Measurements from ENCODE around the gene GRID1. TPM values are rescaled to one million over a fixed set of nuclear protein-coding genes. Genes with fewer than 3 reads are reported as not detected.

Gene GRID1
- polyA plus RNA-seq, 1 of the 3 experiments (the other 2 are of a cell fraction), result 0.13 TPM

DNA sequence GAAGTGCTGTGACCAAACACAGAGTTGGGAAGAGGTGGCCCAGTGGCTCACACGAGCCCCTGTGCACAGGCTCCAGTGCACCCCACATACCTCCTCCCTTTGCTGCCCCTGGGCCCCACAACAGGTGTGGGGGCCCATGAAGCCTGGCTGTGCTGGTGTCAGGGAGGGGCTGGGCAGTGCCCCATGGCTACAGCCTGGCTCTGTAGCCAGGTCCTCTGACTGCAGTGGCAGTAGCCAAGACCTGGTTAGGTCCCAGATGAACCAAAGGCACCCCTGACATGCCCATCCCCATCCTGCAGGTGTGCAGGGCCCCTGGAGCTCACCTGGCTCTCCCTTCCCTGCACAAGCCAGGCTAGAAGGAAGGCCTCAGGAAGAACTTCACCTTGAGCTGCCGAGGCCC, 176.3 kb downstream of the GRID1 start (continued):
- TF ChIP-seq, protein P1, sequence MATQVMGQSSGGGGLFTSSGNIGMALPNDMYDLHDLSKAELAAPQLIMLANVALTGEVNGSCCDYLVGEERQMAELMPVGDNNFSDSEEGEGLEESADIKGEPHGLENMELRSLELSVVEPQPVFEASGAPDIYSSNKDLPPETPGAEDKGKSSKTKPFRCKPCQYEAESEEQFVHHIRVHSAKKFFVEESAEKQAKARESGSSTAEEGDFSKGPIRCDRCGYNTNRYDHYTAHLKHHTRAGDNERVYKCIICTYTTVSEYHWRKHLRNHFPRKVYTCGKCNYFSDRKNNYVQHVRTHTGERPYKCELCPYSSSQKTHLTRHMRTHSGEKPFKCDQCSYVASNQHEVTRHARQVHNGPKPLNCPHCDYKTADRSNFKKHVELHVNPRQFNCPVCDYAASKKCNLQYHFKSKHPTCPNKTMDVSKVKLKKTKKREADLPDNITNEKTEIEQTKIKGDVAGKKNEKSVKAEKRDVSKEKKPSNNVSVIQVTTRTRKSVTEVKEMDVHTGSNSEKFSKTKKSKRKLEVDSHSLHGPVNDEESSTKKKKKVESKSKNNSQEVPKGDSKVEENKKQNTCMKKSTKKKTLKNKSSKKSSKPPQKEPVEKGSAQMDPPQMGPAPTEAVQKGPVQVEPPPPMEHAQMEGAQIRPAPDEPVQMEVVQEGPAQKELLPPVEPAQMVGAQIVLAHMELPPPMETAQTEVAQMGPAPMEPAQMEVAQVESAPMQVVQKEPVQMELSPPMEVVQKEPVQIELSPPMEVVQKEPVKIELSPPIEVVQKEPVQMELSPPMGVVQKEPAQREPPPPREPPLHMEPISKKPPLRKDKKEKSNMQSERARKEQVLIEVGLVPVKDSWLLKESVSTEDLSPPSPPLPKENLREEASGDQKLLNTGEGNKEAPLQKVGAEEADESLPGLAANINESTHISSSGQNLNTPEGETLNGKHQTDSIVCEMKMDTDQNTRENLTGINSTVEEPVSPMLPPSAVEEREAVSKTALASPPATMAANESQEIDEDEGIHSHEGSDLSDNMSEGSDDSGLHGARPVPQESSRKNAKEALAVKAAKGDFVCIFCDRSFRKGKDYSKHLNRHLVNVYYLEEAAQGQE (IDR thresholded peaks at IDR 0.05; ENCODE audit: low read depth, low read length), result no peak
- TF ChIP-seq, protein P2, sequence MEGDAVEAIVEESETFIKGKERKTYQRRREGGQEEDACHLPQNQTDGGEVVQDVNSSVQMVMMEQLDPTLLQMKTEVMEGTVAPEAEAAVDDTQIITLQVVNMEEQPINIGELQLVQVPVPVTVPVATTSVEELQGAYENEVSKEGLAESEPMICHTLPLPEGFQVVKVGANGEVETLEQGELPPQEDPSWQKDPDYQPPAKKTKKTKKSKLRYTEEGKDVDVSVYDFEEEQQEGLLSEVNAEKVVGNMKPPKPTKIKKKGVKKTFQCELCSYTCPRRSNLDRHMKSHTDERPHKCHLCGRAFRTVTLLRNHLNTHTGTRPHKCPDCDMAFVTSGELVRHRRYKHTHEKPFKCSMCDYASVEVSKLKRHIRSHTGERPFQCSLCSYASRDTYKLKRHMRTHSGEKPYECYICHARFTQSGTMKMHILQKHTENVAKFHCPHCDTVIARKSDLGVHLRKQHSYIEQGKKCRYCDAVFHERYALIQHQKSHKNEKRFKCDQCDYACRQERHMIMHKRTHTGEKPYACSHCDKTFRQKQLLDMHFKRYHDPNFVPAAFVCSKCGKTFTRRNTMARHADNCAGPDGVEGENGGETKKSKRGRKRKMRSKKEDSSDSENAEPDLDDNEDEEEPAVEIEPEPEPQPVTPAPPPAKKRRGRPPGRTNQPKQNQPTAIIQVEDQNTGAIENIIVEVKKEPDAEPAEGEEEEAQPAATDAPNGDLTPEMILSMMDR (IDR thresholded peaks at IDR 0.05), result no peak
- no peak for TF ChIP-seq EZH2phosphoT487 (IDR thresholded peaks at IDR 0.05; ENCODE audit: borderline replicate concordance, low read depth)

DNA sequence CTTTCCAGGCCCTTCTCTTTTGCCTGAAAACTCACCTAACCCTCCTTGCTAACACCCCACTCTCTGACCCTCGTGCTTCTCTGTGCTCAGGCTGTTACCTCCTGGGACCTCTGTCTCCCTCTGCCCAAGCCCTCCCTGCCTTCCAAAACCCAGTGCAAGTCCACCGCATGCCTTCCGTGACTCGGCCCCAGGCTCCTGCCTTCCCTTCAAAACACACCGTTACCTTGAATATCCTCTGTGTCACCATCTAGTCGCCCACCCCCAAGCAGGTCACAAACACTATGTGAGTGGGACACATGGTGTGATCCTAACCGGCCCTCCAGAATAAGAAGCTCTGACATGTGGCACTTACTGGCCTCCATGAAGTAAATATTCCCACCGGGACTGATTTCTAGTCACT, 176.7 kb downstream of the GRID1 start:
- POLR2A ChIA-PET, result no interaction called here
- Histone ChIP-seq H3K4me1 (ENCODE audit: control insufficient read depth in 1 of 2, insufficient read depth in 2 of 2, low read depth in 1 of 2, low read length in 1 of 2) (peaks cover 0 to 4% of the 10 kb centered on the region in 2 experiments; a peak in 1 of 4 replicates), H3K9me2 (no peaks in the 10 kb centered on the region), H3F3A (replicated peaks; ENCODE audit: insufficient read depth) (no peaks in the 10 kb centered on the region), H3K9ac (no peak overlapping the region), H3K27me3 (ENCODE audit: insufficient read depth) (no peaks in the 10 kb centered on the region), H3K27ac (ENCODE audit: low read depth in 2 of 2, low read length in 1 of 2) (no peak overlapping the region), H3K36me3 (replicated peaks in 1 of 2; ENCODE audit: control insufficient read depth in 1 of 2, insufficient read depth in 2 of 2, low read length in 1 of 2) (no peaks in the 10 kb centered on the region), H3K4me2 (no peak overlapping the region), H2AFZ (ENCODE audit: low read depth) (no peak overlapping the region), H3K9me3 (no peaks in the 10 kb centered on the region), H3K4me3 (ENCODE audit: low read depth in 2 of 2, low read length in 1 of 2) (no peak overlapping the region), H3K79me2 (ENCODE audit: insufficient read depth) (no peaks in the 10 kb centered on the region), H4K20me1 (ENCODE audit: insufficient read depth) (no peaks in the 10 kb centered on the region)
- CTCF ChIA-PET, result no interaction called here
- no peak for DNase-seq
- WGBS (ENCODE audit: low lambda C conversion rate), result 37% methylated on average over 8 of the region's 8 CpGs
- TF ChIP-seq NFIC (IDR thresholded peaks at IDR 0.05; ENCODE audit: borderline replicate concordance), result no peak
- TF ChIP-seq EP300 (IDR thresholded peaks at IDR 0.05; ENCODE audit: borderline replicate concordance in 1 of 2, low read depth in 1 of 2, low read length in 1 of 2), result no peak
- TF ChIP-seq, protein P3, sequence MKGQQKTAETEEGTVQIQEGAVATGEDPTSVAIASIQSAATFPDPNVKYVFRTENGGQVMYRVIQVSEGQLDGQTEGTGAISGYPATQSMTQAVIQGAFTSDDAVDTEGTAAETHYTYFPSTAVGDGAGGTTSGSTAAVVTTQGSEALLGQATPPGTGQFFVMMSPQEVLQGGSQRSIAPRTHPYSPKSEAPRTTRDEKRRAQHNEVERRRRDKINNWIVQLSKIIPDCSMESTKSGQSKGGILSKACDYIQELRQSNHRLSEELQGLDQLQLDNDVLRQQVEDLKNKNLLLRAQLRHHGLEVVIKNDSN (IDR thresholded peaks at IDR 0.05; ENCODE audit: borderline replicate concordance, low read depth), result no peak
